ENCODE results near the gene TMEM150C. TPM values are rescaled to one million over a fixed set of nuclear protein-coding genes. Genes with fewer than 3 reads are reported as not detected.

TMEM150C gene
- total and polyA plus RNA-seq, 8 donors, result 1.0 to 8.7 (median 3.0) TPM

- Histone ChIP-seq H3K27ac (no peak overlapping the region), H3K4me3 (no peak overlapping the region), H3K36me3 (peaks cover 3 to 22% (median 3%) of the 10 kb centered on the region in 3 donors), H3K4me1 (no peaks in the 10 kb centered on the region), H3K9me3 (no peaks in the 10 kb centered on the region), H3K27me3 (no peaks in the 10 kb centered on the region)
- 78 to 80% methylated on average over 13 of the region's 13 CpGs for WGBS, 2 donors
- no peak for FAIRE-seq
- ATAC-seq, result no peak
- TF ChIP-seq, protein P1, sequence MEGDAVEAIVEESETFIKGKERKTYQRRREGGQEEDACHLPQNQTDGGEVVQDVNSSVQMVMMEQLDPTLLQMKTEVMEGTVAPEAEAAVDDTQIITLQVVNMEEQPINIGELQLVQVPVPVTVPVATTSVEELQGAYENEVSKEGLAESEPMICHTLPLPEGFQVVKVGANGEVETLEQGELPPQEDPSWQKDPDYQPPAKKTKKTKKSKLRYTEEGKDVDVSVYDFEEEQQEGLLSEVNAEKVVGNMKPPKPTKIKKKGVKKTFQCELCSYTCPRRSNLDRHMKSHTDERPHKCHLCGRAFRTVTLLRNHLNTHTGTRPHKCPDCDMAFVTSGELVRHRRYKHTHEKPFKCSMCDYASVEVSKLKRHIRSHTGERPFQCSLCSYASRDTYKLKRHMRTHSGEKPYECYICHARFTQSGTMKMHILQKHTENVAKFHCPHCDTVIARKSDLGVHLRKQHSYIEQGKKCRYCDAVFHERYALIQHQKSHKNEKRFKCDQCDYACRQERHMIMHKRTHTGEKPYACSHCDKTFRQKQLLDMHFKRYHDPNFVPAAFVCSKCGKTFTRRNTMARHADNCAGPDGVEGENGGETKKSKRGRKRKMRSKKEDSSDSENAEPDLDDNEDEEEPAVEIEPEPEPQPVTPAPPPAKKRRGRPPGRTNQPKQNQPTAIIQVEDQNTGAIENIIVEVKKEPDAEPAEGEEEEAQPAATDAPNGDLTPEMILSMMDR (IDR thresholded peaks at IDR 0.05), result no peak
- no peak for DNase-seq
- intact Hi-C loops (cut with DNase I), result no loop called here
Measured at GRCh38 chr4:82450966-82451755, 110.6 kb downstream of the TMEM150C start.

DNA sequence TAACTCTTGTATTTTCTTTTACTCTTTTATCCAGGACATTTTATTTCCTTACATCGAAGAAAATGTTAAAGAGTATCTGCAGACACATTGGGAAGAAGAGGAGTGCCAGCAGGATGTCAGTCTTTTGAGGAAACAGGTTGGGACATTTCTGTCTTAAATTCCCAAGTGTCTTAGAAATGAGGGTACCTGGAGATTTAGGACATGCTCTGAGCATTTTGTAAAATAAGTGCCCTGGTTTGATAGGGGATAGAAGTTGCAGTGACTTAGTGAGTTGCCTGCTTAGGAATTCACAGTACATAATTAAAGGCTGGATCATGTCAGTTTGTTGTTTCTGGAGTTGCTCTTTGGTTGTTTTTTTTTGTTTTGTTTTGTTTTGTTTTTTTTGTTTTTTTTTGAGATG is 113.9 kb downstream of the TMEM150C start:
- H3K9me3 ChIP-seq, result no peaks in the 10 kb centered on the region
- WGBS, 2 donors, result 73 to 77% methylated on average over 1 of the region's 1 CpG
- FAIRE-seq (no peak), DNase-seq (no peak), ATAC-seq (no peak)
- TF ChIP-seq, protein P1 (IDR thresholded peaks at IDR 0.05), result no peak
- no peak overlapping the region for H3K4me3 ChIP-seq
- no peaks in the 10 kb centered on the region for H3K27me3 ChIP-seq
- intact Hi-C loops (cut with DNase I), result no loop called here
- peaks cover 3 to 22% (median 3%) of the 10 kb centered on the region in 3 donors for H3K36me3 ChIP-seq
- H3K27ac ChIP-seq, result no peak overlapping the region
- H3K4me1 ChIP-seq, result no peaks in the 10 kb centered on the region

DNA sequence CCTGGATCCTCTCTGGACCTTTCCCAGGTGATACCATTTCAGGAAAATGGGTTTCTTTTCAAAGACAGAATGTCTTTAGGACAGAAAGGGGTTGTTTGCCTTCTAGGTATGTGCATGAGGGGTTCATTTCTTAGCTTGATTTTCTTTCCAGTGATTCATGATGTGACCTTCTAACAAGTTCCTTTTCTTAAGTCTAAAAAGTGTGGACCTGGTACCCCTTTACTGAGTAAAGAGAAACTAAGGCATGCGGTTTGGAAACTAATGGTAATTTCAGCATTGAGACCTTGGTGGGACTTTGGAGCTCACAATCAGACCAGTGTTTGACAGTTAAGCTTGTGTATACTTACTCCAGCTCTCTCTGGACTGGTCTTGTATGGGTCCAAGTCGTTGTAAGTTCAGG is 122.7 kb downstream of the TMEM150C start:
- Histone ChIP-seq H3K27ac (no peak overlapping the region), H3K4me3 (no peak overlapping the region), H3K36me3 (no peaks in the 10 kb centered on the region), H3K4me1 (no peaks in the 10 kb centered on the region), H3K9me3 (no peaks in the 10 kb centered on the region), H3K27me3 (no peaks in the 10 kb centered on the region)
- WGBS, 2 donors, result 77 to 80% methylated on average over 2 of the region's 2 CpGs
- TF ChIP-seq, protein P1 (IDR thresholded peaks at IDR 0.05), result no peak
- intact Hi-C loops (cut with DNase I), result no loop called here
- FAIRE-seq (no peak), DNase-seq (no peak), ATAC-seq (no peak)

DNA sequence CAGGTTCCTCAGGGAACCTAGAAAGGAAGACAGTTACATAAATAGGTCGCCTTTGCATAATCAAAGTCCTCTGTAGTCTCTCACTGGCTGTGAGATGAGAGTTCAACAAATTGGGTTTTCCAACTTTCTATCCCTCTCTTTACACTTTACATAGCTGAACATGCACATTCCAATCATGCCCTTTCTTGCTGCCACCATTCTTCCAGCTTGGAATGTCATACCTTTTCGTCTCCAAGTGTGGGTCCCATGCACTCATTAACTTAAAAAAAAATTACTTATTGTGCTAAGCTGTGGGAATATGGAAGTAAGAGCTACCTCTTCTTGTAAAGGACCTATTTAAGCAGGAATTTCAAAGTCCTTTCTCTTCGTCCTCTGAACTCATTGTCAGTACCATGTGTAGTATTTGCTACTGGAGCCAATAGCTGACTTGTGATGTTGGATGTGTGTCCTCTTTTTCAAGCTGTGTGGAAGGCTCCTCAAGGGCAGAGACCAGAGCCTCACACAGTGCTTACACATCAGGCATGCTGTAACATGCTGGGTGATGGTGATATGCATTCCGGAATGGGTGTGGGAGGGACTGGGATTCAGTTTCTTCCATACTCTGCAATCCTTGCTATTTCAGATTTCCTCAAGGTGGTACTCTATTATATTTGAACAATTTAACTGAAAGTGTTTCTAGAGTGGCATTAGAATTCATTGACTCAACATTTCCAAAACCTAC is 124.3 kb downstream of the TMEM150C start:
- H3K9me3 ChIP-seq, result no peaks in the 10 kb centered on the region

More for the DNA sequence above, 124.3 kb downstream of the TMEM150C start:
- Histone ChIP-seq H3K36me3 (no peaks in the 10 kb centered on the region), H3K4me3 (no peak overlapping the region), H3K4me1 (peaks cover 0 to 5% (median 0%) of the 10 kb centered on the region in 3 donors), H3K27ac (no peak overlapping the region), H3K27me3 (no peaks in the 10 kb centered on the region)
- intact Hi-C loops (cut with DNase I), result no loop called here
- ATAC-seq (no peak), FAIRE-seq (no peak), DNase-seq (no peak)
- TF ChIP-seq, protein P1 (IDR thresholded peaks at IDR 0.05), result no peak
- WGBS, 2 donors, result 84 to 85% methylated on average over 4 of the region's 4 CpGs
